ENCODE data around the gene RASAL1.
A peak's percentile ranks its signal among the peaks of the same experiment; 100 is the strongest.
"Not testable (repeated sequence)": the region's sequence is repeated elsewhere in the genome, so short reads cannot be mapped to it uniquely, and the experiment has no call there.

The RASAL1 gene

GRCh38 chr12:113138826-113139225 lies 3.3 kb upstream of the RASAL1 start:
- DNase-seq: no peak

GRCh38 chr12:113137861-113138783 lies 2.6 kb upstream of the RASAL1 start:
- DNase-seq: no peak

GRCh38 chr12:113136990-113137511 lies 1.5 kb upstream of the RASAL1 start:
- DNase-seq: no peak

GRCh38 chr12:113136128-113136989 lies 798 bp upstream of the RASAL1 start:
- DNase-seq: peak; percentile 51 to 76

- no peak for DNase-seq
Observed at GRCh38 chr12:113134521-113134951, 1.0 kb downstream of the RASAL1 start.

- no peak for DNase-seq
Observed at GRCh38 chr12:113134071-113134470, 1.5 kb downstream of the RASAL1 start.

GRCh38 chr12:113133666-113134065 lies 1.9 kb downstream of the RASAL1 start:
- no peak for DNase-seq

GRCh38 chr12:113133036-113133435 lies 2.5 kb downstream of the RASAL1 start:
- DNase-seq: no peak

- no peak for DNase-seq
Observed at GRCh38 chr12:113131556-113131955, 4.0 kb downstream of the RASAL1 start.

- DNase-seq: no peak
Observed at GRCh38 chr12:113130457-113131135, 5.0 kb downstream of the RASAL1 start.

- DNase-seq: no peak
Observed at GRCh38 chr12:113129664-113130456, 5.7 kb downstream of the RASAL1 start.

- DNase-seq: no peak
Observed at GRCh38 chr12:113128802-113129663, 6.5 kb downstream of the RASAL1 start.

GRCh38 chr12:113127791-113128199 lies 7.8 kb downstream of the RASAL1 start:
- DNase-seq: no peak

GRCh38 chr12:113120670-113121370 lies 14.7 kb downstream of the RASAL1 start:
- no peak for DNase-seq

- DNase-seq: no peak
Observed at GRCh38 chr12:113119980-113120669, 15.4 kb downstream of the RASAL1 start.

GRCh38 chr12:113118142-113118541 lies 17.4 kb downstream of the RASAL1 start:
- no peak for DNase-seq

GRCh38 chr12:113117684-113118083 lies 17.9 kb downstream of the RASAL1 start:
- not testable (repeated sequence) for DNase-seq

GRCh38 chr12:113116875-113117274 lies 18.7 kb downstream of the RASAL1 start:
- no peak for DNase-seq

GRCh38 chr12:113115455-113116126 lies 20.0 kb downstream of the RASAL1 start:
- DNase-seq: no peak
